Left lung (tissue), 10 donors: ENCODE results near the gene TACR1. TPM values are rescaled to one million over a fixed set of nuclear protein-coding genes. Genes with fewer than 3 reads are reported as not detected.
"Not testable (repeated sequence)": the region's sequence is repeated elsewhere in the genome, so short reads cannot be mapped to it uniquely, and the experiment has no call there.

Experiments used
- ATAC-seq: fragments of 200-7000 bp; cut with Tn5 transposase; one replicate; pipeline ENCODE4 v1.9.1; 2020; ENCODE audit warnings: moderate library complexity
- DNase-seq, 4 donors: peaks; one replicate each; pipeline ENCODE4 v3.0.0-alpha.2; 2013 to 2020
- H3K27ac ChIP-seq, 2 donors: fragments of 200-600 bp; sonication (generic) in 1 of 2; one replicate each; pipeline versions ENCODE4 v1.5.0 to v1.8.0; 2020 to 2021
- H3K27me3 ChIP-seq, 2 donors: fragments of 200-600 bp; sonication (generic) in 1 of 2; one replicate each; pipeline versions ENCODE4 v1.5.0 to v1.8.0; 2020 to 2021
- H3K36me3 ChIP-seq, 2 donors: fragments of 200-600 bp; sonication (generic) in 1 of 2; one replicate each; pipeline versions ENCODE4 v1.5.0 to v1.8.0; 2020 to 2021
- H3K4me1 ChIP-seq, 2 donors: fragments of 200-600 bp; one replicate each; pipeline ENCODE4 v1.8.0; 2021
- H3K4me3 ChIP-seq, 2 donors: fragments of 200-600 bp; sonication (generic) in 1 of 2; one replicate each; pipeline versions ENCODE4 v1.5.0 to v1.8.0; 2020 to 2021; ENCODE audit warnings: mild to moderate bottlenecking in 1 of 2
- H3K9me3 ChIP-seq, 2 donors: fragments of 200-600 bp; sonication (generic) in 1 of 2; one replicate each; pipeline versions ENCODE4 v1.5.0 to v1.8.0; 2020 to 2021
- CTCF ChIP-seq, 2 donors: fragments of 200-600 bp; sonication (generic) in 1 of 2; IDR thresholded peaks; one replicate each; pipeline versions ENCODE4 v1.5.0 to v1.8.0; 2021; ENCODE audit warnings: antibody characterized with exemption in 2 of 2
- intact Hi-C, 2 donors: fragments of 100-400 bp; cut with DNase I; formaldehyde crosslinking; loops; one replicate each; pipeline versions ENCODE4 v1.11.2 to v1.14.2; 2022
- polyA plus RNA-seq, 6 donors: library from polyadenylated mRNA; unstranded; fragments of 120-200 nt; gene quantifications; one replicate each; pipeline ENCODE4 v1.2.1, GENCODE V29; 2013; ENCODE audit not compliant: insufficient read length in 6 of 6
- total RNA-seq, 2 donors: library from RNA; stranded (reverse); fragmentation: NEBNext Ultra II Directional; extraction: Animal tissue kit (Norgen Biotek cat#: 25700); gene quantifications; one replicate each; pipeline ENCODE4 v1.2.1, GENCODE V29; 2021
- donor health status: DM: no; HTN: yes; CAD: no.
- donor health status: DM: no; HTN: no; CAD: no.

Gene TACR1
- total and polyA plus RNA-seq, 8 donors = 0.09 to 3.2 (median 2.2) TPM

- peaks cover 0 to 2% of the 10 kb centered on the region in 2 donors for H3K9me3 ChIP-seq
- DNase-seq (no peak), ATAC-seq (peak; percentile 41)
- H3K36me3 ChIP-seq = no peaks in the 10 kb centered on the region
- intact Hi-C loops = no loop called here
- no peak for TF ChIP-seq CTCF (IDR thresholded peaks at IDR 0.05)
- H3K4me3 ChIP-seq = no peak overlapping the region
- H3K4me1 ChIP-seq = no peaks in the 10 kb centered on the region
- no peak overlapping the region for H3K27ac ChIP-seq
- H3K27me3 ChIP-seq = no peaks in the 10 kb centered on the region
Measured at GRCh38 chr2:75146606-75147332, 52.6 kb downstream of the TACR1 start.

GRCh38 chr2:75146221-75146605 is 53.1 kb downstream of the TACR1 start:
- H3K27ac ChIP-seq, H3K4me3 ChIP-seq, DNase-seq, intact Hi-C loops, H3K4me1 ChIP-seq, ATAC-seq, H3K9me3 ChIP-seq, H3K36me3 ChIP-seq, H3K27me3 ChIP-seq: not testable (repeated sequence)

- no peaks in the 10 kb centered on the region for H3K9me3 ChIP-seq
Measured at GRCh38 chr2:75142081-75142480, 57.2 kb downstream of the TACR1 start.

GRCh38 chr2:75140288-75140687 is 59.0 kb downstream of the TACR1 start:
- Histone ChIP-seq H3K27me3 (no peaks in the 10 kb centered on the region), H3K4me1 (no peaks in the 10 kb centered on the region), H3K9me3 (no peaks in the 10 kb centered on the region), H3K36me3 (no peaks in the 10 kb centered on the region), H3K27ac (no peak overlapping the region), H3K4me3 (no peak overlapping the region)
- DNase-seq (no peak), ATAC-seq (peak; percentile 11)
- intact Hi-C loops = no loop called here
- TF ChIP-seq CTCF (IDR thresholded peaks at IDR 0.05) = no peak

More at GRCh38 chr2:75142081-75142480, 57.2 kb downstream of the TACR1 start:
- no peaks in the 10 kb centered on the region for H3K36me3 ChIP-seq
- no peak overlapping the region for H3K4me3 ChIP-seq
- H3K4me1 ChIP-seq = no peaks in the 10 kb centered on the region
- DNase-seq = no peak
- intact Hi-C loops = no loop called here
- ATAC-seq = peak; percentile 84
- no peak for TF ChIP-seq CTCF (IDR thresholded peaks at IDR 0.05)
- H3K27ac ChIP-seq = no peak overlapping the region
- H3K27me3 ChIP-seq = no peaks in the 10 kb centered on the region

GRCh38 chr2:75139171-75139570 is 60.1 kb downstream of the TACR1 start:
- no peaks in the 10 kb centered on the region for H3K4me1 ChIP-seq
- no peak for TF ChIP-seq CTCF (IDR thresholded peaks at IDR 0.05)
- ATAC-seq = no peak
- no peak overlapping the region for H3K27ac ChIP-seq
- H3K9me3 ChIP-seq = no peaks in the 10 kb centered on the region
- H3K4me3 ChIP-seq = no peak overlapping the region
- no peaks in the 10 kb centered on the region for H3K36me3 ChIP-seq
- no peak for DNase-seq
- no peaks in the 10 kb centered on the region for H3K27me3 ChIP-seq
- intact Hi-C loops = no loop called here

- Histone ChIP-seq H3K36me3 (no peaks in the 10 kb centered on the region), H3K4me3 (no peak overlapping the region), H3K27me3 (no peaks in the 10 kb centered on the region), H3K27ac (no peak overlapping the region), H3K9me3 (no peaks in the 10 kb centered on the region), H3K4me1 (no peaks in the 10 kb centered on the region)
- DNase-seq = no peak
- intact Hi-C loops = no loop called here
- no peak for TF ChIP-seq CTCF (IDR thresholded peaks at IDR 0.05)
- no peak for ATAC-seq
Measured at GRCh38 chr2:75138528-75138927, 60.8 kb downstream of the TACR1 start.
